ENCODE data around the gene GATA5.
"Not testable (repeated sequence)": the region's sequence is repeated elsewhere in the genome, so short reads cannot be mapped to it uniquely, and the experiment has no call there.

The GATA5 gene

GRCh38 chr20:62503401-62504178, 27.8 kb upstream of the GATA5 start:
- DNase-seq: no peak

GRCh38 chr20:62502496-62503095, 26.8 kb upstream of the GATA5 start:
- DNase-seq: no peak

GRCh38 chr20:62501801-62502495, 26.2 kb upstream of the GATA5 start:
- DNase-seq: no peak

- peak; percentile 83 for DNase-seq
Measured at GRCh38 chr20:62500237-62500864, 24.6 kb upstream of the GATA5 start.

- no peak for DNase-seq
Measured at GRCh38 chr20:62499758-62500236, 24.0 kb upstream of the GATA5 start.

- no peak for DNase-seq
Measured at GRCh38 chr20:62498874-62499273, 23.1 kb upstream of the GATA5 start.

- no peak for DNase-seq
Measured at GRCh38 chr20:62496568-62497218, 20.9 kb upstream of the GATA5 start.

GRCh38 chr20:62495749-62496567, 20.2 kb upstream of the GATA5 start:
- DNase-seq: no peak

- DNase-seq: no peak
Measured at GRCh38 chr20:62494980-62495748, 19.4 kb upstream of the GATA5 start.

GRCh38 chr20:62494537-62494936, 18.7 kb upstream of the GATA5 start:
- DNase-seq: no peak

GRCh38 chr20:62493886-62494285, 18.1 kb upstream of the GATA5 start:
- DNase-seq: no peak

GRCh38 chr20:62493253-62493885, 17.6 kb upstream of the GATA5 start:
- DNase-seq: no peak

GRCh38 chr20:62492711-62493110, 16.9 kb upstream of the GATA5 start:
- DNase-seq: no peak

- not testable (repeated sequence) for DNase-seq
Measured at GRCh38 chr20:62490783-62491182, 15.0 kb upstream of the GATA5 start.

GRCh38 chr20:62489932-62490263, 14.1 kb upstream of the GATA5 start:
- DNase-seq: no peak

- no peak for DNase-seq
Measured at GRCh38 chr20:62489186-62489931, 13.6 kb upstream of the GATA5 start.

GRCh38 chr20:62488470-62488869, 12.7 kb upstream of the GATA5 start:
- no peak for DNase-seq

GRCh38 chr20:62487561-62488354, 12.0 kb upstream of the GATA5 start:
- DNase-seq: no peak

- DNase-seq: no peak
Measured at GRCh38 chr20:62487118-62487517, 11.3 kb upstream of the GATA5 start.

Data from activated gamma-delta T cell treated with Interleukin-2 at 50 U/mL for 16 hours (primary cell).